ENCODE results near the gene RPSA.
A peak's percentile ranks its signal among the peaks of the same experiment; 100 is the strongest.

RPSA gene

DNA sequence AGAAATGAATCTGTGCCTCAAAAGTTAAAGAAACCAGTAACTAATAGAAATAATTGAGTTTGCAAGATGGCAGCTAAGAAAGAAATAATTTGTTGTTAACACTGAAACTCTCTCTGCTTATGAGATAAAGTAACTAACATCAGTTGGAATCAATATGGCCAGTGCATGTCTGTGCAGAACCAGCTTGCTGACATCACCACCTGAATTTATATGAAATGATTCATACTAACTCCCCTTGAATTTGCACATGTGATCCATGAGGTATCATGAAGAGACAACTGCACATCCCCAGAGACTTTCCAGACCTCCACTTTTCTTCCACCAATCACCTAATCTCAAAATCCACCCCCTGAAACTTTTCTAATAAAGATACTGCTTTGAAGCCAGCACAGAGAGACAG, 33.7 kb upstream of the RPSA start:
- H3K27me3 Mint-ChIP-seq (ENCODE audit: low read depth, poor library complexity) = peaks cover 21% of the 10 kb centered on the region
- H3K4me1 Mint-ChIP-seq = no peaks in the 10 kb centered on the region
- H3K9me3 Mint-ChIP-seq = peaks cover 48% of the 10 kb centered on the region
- no peak overlapping the region for H3K4me3 Mint-ChIP-seq
- TF ChIP-seq, protein P1, sequence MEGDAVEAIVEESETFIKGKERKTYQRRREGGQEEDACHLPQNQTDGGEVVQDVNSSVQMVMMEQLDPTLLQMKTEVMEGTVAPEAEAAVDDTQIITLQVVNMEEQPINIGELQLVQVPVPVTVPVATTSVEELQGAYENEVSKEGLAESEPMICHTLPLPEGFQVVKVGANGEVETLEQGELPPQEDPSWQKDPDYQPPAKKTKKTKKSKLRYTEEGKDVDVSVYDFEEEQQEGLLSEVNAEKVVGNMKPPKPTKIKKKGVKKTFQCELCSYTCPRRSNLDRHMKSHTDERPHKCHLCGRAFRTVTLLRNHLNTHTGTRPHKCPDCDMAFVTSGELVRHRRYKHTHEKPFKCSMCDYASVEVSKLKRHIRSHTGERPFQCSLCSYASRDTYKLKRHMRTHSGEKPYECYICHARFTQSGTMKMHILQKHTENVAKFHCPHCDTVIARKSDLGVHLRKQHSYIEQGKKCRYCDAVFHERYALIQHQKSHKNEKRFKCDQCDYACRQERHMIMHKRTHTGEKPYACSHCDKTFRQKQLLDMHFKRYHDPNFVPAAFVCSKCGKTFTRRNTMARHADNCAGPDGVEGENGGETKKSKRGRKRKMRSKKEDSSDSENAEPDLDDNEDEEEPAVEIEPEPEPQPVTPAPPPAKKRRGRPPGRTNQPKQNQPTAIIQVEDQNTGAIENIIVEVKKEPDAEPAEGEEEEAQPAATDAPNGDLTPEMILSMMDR (IDR thresholded peaks at IDR 0.05) = no peak
- DNase-seq = no peak
- peaks cover 8% of the 10 kb centered on the region for H3K36me3 Mint-ChIP-seq (ENCODE audit: low read depth)
- H3K27ac Mint-ChIP-seq = no peak overlapping the region

- TF ChIP-seq, protein P1 (IDR thresholded peaks at IDR 0.05) = no peak
- no peak for DNase-seq
- peaks cover 5% of the 10 kb centered on the region for H3K4me1 Mint-ChIP-seq
- peaks cover 18% of the 10 kb centered on the region for H3K27me3 Mint-ChIP-seq (ENCODE audit: low read depth, poor library complexity)
- H3K4me3 Mint-ChIP-seq = no peak overlapping the region
- peaks cover 14% of the 10 kb centered on the region for H3K9me3 Mint-ChIP-seq
- no peak overlapping the region for H3K27ac Mint-ChIP-seq
- H3K36me3 Mint-ChIP-seq (ENCODE audit: low read depth) = peaks cover 8% of the 10 kb centered on the region
These were observed 29.4 kb upstream of the RPSA start for GRCh38 chr3:39376959-39377634.

GRCh38 chr3:39378088-39378487, 28.4 kb upstream of the RPSA start:
- DNase-seq = peak; percentile 47
- Mint-ChIP-seq H3K4me1 (peaks cover 15% of the 10 kb centered on the region), H3K27me3 (ENCODE audit: low read depth, poor library complexity) (peaks cover 18% of the 10 kb centered on the region), H3K4me3 (no peak overlapping the region), H3K36me3 (ENCODE audit: low read depth) (peaks cover under 1% of the 10 kb centered on the region), H3K9me3 (peaks cover 6% of the 10 kb centered on the region), H3K27ac (no peak overlapping the region)
- TF ChIP-seq, protein P1 (IDR thresholded peaks at IDR 0.05) = peak; percentile 73

- H3K4me3 Mint-ChIP-seq = no peak overlapping the region
- DNase-seq = no peak
These were observed 27.4 kb upstream of the RPSA start for GRCh38 chr3:39378957-39379777.

DNA sequence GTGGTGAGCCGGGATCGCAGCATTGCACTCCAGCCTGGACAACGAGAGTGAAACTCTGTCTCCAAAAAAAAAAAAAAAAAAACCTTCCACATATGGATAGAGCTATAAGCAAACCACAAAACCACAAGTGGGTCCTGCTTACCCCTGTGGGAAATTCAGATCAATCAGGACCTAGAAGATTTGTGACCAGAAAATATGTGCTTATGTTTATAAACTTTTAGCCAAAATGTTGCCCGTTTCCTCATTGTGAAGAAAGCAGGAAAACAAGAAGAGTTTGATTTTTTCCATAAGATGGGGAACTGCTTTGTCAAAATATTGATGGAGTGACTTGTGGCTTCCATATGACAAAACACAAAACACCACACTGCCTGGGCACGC, 26.8 kb upstream of the RPSA start:
- peaks cover 13% of the 10 kb centered on the region for H3K27me3 Mint-ChIP-seq (ENCODE audit: low read depth, poor library complexity)
- TF ChIP-seq, protein P1 (IDR thresholded peaks at IDR 0.05) = no peak
- no peak overlapping the region for H3K27ac Mint-ChIP-seq
- no peaks in the 10 kb centered on the region for H3K36me3 Mint-ChIP-seq (ENCODE audit: low read depth)
- no peaks in the 10 kb centered on the region for H3K9me3 Mint-ChIP-seq
- no peak overlapping the region for H3K4me3 Mint-ChIP-seq
- peaks cover 23% of the 10 kb centered on the region for H3K4me1 Mint-ChIP-seq
- no peak for DNase-seq

More at GRCh38 chr3:39378957-39379777, 27.4 kb upstream of the RPSA start:
- peaks cover 18% of the 10 kb centered on the region for H3K4me1 Mint-ChIP-seq
- no peaks in the 10 kb centered on the region for H3K36me3 Mint-ChIP-seq (ENCODE audit: low read depth)
- H3K27me3 Mint-ChIP-seq (ENCODE audit: low read depth, poor library complexity) = peaks cover 14% of the 10 kb centered on the region
- TF ChIP-seq, protein P1 (IDR thresholded peaks at IDR 0.05) = no peak
- H3K27ac Mint-ChIP-seq = no peak overlapping the region
- H3K9me3 Mint-ChIP-seq = no peaks in the 10 kb centered on the region
